Stimulated activated CD4-positive, alpha-beta T cell treated with anti-CD3 and anti-CD28 coated beads, Interleukin-15, amount 100 ng/mL, for 24 hours (primary cell): ENCODE data around the gene CACTIN.

Source experiments
- DNase-seq: peaks from one replicate; pipeline ENCODE4 v3.0.0-alpha.2; 2020

The CACTIN gene

DNA sequence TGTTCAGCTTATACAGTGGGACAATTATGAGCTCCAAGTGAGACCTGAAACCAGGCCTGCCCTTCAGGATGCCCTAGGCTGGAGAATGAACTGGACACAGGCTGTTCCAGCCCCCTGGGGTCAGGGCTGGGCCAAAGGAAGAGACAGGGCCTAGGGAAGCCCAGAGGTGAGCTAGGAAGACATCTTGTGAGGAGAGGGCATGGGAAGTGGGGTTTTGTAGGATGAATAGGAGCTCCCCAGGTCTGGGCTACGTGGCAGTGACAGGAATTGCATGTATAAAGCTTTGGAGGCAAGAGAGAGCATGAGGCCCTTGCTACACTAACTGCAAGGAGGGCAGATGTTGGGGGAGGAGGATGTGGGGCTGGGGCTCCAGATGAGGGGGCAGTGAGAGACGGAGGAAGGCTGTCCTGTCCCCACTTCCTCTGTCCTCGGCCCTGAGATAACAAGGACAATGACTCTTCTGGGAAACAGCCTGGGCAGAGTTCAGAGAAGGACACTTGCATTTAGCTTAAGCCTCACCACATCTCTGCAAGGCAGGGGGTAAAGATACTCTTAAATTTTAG is 18.4 kb downstream of the CACTIN start:
- no peak for DNase-seq

DNA sequence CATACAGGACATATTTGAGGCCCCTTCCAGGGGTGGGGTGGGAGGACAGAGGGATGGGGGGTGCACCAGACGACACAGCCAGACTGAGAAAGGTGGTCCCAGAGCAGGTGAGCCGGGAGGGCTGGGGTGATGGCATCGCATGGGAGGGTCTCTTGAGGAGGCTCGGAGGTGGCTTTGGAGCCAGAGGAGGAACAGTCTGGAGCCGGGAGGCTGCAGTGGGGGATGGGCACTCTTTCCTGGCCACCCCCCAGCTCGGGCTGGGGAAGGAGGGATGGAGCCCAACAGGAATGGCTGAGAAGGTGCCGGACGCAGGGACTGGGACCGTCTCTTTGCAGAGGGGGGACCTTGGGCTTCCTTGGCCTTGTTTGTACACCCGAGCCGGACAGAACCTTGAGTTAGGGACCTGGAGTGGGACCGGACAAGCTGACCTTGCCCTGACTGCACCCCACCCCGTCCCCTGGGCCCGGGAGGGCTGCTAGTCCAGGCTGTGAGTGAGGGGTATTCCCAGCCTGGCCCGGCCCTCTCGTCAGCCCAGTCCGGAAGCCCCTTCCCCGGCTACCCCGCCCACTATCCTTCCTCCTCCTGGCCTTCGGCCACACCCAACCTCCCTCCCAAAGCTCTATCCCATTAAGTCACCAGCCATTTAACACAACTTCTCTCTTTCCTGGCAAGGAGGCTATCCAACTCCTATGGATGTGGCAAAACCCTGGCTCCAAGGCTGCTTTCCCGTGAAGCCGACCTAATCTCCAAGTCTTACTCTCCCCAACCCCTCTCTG is 19.1 kb downstream of the CACTIN start:
- no peak for DNase-seq

DNA sequence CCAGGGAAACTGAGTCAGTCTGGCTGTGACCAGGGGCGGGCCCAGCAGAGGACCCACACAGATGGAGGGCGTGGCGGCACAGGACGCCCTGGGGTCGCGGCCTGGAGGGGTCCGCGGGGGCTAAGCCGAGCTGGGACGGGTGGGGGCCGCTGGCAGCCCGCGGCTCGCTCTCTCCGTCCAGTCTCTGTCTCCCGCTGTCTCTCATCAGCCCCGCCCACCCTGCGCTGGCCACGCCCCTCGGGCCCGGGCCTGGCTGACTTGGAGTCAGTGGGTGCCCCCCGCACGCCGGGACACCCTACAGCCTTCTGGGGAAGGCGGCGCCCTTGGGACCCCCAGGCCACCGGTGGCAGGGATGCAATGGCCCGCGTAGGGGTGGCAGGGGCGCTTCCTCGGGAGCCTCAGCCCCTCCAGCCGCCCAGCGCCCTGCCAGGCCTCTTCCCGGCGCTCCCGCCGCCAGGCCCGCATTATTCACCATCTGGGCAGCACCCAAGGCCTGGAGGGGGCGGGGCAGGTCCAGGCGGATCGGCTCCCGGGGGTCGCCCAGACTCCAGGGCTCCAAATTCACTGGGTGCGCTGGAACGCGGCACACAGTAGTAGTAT is 19.8 kb downstream of the CACTIN start, which contains the start of gene TBXA2R:
Gene TBXA2R (minus strand): TSS at position 186 of the 600 bp plus-strand sequence. CDS start 6,241 bp downstream, outside the sequence.
- peak; percentile 77 for DNase-seq

DNA sequence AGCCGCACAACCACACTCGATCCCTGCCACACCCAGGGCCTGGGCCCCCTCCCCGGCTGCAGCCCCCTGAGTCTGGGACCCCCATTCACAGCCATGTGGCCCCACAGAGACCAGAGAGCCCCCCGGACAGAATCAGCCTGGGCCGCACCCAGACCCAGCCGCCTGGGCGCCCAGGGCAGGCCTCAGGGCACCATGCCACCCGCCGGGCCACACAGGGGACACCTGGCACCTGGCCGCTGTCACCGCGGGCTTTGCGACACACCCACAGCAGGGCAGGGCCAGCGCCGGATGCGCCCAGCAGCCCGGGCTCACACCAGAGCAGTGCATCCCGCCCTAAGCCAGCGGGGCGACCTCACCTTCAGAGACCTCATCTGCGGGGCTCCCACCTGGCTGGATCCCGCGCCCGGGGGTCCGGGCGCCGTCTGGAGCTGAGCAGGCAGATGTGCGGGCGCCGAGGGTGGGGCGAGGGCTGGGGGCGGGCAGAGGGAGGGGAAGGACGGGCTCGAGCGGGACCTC is 20.4 kb downstream of the CACTIN start:
- DNase-seq, result peak; percentile 49

DNA sequence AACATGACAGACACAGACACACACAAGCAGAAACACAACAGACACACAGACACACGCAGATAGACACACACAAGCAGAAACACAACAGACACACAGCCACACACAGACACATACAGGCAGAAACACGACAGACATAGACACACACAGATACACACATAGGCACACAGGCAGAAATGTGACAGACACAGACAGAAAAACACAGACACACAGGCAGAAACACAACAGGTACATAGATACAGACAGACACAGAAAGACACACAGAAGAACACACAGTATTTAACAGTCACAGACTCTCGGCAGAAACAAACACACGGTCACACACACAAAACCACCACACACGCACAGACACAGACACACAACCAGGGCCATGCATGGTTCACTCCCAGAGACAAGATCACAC is 20.8 kb downstream of the CACTIN start:
- no peak for DNase-seq

DNA sequence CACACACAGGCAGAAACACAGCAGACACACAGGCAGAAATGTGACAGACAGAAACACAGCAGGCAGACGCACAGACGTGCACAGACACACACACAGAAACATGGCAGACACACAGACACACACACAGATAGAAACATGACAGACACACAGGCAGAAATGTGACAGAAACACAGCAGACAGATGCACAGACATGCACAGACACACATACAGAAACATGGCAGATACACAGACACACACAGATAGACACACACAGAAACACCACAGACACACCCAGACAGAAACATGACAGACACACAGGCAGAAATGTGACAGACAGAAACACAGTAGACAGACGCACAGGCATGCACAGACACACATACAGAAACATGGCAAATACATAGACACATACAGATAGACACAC is 21.2 kb downstream of the CACTIN start:
- no peak for DNase-seq

DNA sequence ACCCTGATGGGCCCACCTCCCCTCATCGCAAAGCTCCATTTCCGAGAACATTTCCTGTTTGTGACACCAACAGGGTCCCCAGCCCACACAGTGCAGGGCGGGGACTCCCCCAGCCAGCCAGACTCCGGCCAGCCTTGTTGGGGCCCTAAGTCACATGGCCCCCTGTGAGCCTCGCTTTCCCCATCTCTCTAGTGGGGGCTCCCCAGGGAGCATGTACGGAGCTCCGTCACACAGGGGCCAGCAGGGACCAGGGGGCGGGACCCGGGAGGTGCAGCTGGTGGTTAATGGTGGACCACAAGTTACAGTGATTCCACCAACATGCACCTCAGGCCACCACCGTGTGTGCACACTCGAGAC is 21.6 kb downstream of the CACTIN start:
- DNase-seq, result peak; percentile 25

DNA sequence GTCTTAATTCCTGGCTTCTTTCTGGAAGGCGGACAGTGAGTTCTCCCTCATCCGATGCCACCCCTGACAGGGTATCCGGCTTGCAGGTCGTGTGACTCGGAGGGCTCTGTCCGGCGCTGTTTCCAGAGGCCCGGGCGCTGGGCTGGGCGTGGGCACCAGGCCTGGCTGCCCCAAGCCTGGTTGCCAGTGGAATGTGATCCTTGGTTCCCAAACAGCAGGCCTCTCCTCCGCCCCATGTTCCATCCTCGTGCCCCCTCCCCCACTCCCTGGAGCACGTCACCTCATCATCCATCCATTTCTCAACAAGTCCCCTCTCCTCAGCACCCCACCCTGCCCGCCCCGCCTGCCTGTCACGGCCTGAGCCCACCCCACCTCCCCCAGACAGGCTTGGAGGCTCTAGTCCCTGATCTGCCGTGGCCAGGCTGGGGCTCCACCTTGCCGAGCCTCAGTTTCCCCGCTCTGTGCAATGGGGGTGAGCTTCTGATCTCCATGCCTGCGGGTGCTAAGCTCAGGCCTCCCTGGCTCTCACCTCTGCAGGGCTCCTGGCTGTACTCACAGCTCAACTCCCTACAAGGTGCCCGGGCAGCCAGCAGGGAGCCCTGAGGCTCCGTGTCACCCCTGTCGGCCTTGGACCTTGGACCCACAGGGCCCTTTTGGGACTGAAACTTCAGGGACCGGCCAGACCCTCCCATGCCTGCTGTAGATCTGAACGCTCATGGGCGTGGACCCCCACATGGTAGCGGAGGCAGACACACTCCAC is 22.2 kb downstream of the CACTIN start:
- DNase-seq, result no peak

DNA sequence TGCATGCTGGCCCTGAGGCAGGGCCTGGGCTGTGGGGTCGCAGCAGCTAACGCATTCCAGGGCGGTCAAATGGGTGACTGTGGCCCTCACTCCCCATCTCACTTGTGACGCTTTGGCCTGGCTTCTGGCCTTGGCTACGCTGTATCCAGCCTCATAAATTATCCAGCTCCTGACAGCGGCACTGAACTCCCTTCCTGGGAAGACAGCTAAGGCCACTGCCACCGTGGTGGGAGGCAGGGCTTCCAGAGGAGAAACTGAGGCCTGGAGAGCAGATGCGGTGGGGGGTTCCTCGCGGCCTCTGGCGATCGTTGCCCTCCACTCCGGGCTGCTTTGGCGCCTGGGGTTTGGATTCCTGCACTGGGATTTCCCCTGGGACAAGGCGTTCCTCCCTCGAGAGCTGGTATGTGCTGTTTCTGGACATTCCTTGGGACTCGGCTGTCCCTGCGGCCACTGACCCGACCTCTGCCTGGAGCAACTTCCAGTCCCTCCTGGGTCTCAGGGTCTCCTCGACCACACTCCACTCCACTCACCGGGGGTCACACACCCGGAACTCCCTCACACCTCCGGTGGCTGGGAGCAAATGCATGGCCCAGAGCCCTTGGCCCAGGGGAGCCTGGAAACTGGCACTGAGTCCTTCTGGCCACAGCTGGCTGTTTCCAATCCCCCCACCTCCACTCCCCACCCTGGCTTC is 23.3 kb downstream of the CACTIN start:
- DNase-seq, result no peak

DNA sequence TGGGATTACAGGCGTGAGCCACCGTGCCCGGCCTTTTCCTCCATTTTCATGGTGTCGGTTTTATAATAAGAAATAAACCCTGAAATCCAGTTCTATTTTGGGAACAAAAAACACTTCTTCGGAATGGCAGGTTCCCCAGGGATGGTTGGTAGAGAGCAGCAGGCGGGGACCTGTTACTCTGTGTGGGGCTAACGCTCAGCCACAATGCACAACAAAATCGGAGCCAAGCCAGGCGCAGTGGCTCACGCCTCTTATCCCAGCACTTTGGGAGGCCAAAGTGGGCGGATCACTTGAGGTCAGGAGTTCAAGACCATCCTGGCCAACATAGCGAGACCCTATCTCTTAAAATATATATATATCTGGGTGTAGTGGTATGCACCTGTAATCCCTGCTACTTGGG is 25.6 kb downstream of the CACTIN start:
- no peak for DNase-seq

DNA sequence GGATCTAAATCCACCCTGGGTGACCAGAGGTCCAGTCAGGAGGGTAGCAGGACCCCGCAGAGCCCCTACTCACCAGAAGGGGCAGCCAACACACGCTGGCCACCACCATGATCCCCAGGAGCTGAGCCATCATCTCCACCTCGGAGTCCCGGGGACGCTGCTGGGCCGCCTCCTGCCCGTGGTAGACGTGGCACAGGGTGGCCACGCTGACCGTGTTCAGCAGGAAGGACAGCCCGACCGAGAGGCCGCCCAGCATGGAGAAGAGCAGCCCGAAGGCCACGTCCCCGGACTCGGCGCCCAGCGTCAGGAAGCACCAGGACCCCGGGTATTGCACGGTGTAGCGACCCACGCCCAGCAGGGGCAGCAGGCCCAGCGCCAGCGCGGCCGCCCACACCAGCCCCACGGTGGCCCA is 26.8 kb downstream of the CACTIN start:
- DNase-seq, result no peak

DNA sequence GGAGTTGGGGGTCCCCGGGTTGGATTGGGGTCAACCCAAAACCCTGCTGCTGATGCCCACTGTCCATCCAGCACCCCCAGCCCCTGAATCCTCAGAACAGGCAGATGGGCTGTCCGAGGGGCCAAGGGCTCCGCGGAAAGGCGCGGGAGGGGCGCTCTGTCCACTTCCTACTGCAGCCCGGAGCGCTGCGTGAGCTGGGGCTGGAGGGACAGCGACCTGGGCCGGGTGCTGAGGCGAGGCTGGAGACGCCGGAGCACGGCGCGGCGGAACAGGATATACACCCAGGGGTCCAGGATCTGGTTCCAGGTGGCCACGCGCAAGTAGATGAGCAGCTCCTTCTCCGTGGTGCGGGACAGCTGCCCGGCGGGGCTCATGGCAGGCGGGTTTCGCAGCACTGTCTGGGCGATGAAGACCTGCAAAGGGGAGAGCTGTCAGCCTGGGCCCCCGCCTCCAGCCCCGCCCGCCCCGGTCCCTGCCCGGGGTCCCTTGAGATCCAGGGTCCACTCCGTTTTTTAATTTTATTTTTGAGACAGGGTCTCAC is 31.0 kb downstream of the CACTIN start:
- no peak for DNase-seq

DNA sequence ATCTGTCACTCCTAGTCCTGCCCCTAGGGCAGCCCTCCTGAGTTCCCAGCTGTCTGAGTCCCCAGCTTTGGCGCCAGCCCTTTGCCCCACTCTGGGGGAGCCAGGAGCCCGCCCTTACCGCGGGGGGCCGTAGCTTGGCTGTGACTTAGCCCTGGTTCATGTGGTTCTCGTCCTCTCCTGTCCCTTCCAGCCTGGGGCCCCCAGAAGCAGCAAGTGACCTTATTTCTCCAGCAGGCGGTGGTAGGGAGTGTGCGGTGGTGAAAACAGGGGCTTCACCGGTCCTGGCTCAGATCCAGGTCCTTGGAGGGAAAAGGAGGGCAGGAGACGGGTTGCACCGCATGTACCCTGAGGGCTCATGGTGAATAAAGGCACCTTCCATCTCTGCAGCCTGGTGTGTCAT is 33.4 kb downstream of the CACTIN start:
- DNase-seq, result no peak

DNA sequence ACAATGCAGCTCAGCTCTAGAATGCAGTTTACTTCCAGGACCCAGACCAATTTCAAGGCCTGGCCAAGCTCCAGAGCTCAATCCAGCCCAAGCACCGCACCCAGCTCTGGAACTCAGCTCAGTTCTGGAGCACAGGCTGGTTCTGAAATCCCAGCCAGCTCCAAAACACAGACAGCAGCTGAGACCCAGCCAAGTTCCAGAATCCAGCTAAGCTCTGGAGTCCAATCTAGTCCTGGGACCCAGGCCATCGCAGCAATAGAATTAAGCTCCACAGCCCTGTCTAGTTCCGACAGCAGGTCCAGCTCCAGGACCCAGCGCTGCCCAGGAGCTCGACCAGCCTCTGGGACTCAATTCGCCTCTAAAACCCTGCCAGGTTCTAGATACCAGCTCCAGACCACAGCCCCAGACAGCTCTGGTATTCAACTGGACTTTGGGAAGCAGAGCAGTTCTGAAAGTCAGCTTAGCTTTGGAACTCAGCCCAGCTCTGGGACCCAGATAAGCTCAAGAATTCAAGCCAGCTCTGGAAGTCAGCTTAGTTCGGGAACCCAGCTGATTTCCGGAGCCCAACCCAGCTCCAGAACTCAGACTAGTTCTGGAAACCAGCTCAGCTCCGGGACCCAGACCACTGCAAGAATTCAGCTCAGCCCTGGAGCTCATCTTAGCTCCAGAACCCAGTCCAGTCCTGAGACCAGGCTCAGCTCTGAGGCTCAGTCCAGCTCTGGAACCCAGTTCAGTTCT is 34.5 kb downstream of the CACTIN start:
- DNase-seq, result no peak

DNA sequence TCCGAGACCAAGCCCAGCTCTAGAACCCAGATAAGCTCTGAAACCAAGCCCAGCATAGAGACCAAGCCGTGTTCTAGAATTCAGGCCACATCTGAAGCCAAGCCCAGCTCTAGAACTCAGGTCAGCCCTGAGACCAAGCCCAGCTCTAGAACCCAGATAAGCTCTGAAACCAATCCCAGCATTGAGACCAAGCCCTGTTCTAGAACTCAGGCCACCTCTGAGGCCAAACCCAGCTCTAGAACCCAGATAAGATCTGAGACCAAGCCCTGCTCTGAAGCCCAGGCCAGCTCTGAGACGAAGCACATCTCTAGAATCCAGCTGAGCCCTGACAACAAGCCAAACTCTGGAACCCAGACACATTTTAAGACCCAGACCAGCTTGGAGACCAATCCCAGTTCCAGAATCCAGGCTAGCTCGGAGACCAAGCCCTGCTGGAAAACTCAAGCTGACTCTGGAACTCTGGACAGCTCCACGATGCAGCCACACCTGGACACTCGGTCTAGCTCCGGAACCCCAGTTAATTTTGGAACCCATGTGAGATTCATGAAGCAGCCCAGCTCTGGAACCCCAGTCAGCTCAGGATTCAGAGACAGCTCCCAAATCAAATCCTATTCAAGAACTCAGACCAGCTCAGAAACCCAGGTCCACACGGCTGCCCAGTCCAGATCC is 35.5 kb downstream of the CACTIN start:
- DNase-seq, result no peak

DNA sequence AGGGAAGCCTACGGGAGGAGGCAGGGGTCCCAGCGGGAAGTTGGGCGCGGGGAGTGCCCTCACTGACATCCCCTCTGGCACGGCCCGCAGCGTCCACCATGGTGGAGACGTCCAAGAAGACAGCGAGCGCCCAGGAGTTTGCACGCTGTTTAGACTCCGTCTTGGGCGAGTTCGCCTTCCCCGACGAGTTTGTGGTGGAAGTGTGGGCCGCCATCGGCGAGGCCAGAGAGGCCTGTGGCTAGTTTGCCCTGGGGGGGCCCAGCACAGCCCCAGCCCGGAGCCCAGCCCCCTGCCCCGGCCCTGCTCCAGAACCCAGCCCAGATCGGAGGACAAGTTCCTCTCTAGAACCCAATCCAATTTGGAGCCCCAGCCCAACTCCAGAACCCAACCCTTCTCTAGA is 36.6 kb downstream of the CACTIN start:
- no peak for DNase-seq

DNA sequence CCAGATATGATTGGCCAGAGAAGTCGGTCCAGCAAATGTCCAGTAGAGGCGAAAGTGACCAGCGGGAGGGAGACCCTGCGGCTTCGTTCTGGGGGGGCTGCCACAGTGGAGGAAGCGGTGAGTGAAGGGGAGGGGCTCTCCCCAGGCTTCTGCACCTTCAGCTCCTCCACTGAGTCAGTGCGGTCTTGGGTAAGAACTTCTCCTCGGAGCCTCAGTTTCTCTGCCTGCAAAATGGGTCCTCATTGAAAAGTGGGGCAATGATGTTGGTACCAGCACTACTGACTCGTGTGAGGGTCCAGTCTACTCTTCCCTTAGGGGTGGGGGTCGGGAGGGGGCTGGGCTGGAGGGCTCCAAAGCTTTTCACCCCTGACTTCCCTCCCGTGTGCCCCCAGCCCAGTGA is 37.2 kb downstream of the CACTIN start:
- no peak for DNase-seq

DNA sequence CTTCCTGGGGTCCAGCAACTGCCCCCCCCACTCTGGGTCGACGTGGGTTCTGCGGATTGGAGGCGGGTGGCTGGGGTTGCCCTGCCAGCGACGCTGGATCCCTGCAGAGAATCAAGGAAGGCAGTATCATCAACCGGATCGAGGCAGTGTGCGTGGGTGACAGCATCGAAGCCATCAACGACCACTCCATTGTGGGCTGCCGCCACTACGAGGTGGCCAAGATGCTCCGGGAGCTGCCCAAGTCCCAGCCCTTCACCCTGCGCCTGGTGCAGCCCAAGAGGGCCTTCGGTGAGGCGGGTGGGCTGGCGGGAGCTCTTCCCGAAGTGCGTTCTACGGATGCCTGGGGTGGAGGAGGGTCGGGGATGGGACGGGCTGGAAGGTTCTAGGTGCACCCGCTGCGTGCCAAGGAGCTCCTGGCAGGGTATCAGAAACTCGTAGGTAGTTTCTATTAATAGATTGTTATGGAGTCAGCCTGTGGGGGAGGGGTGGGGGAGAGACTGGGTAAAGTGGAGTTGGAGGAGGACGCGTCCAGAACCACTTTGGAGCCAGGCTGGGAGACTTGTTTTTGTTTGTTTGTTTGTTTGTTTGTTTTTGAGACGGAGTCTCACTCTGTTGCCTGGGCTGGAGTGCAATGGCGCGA is 39.8 kb downstream of the CACTIN start:
- no peak for DNase-seq

DNA sequence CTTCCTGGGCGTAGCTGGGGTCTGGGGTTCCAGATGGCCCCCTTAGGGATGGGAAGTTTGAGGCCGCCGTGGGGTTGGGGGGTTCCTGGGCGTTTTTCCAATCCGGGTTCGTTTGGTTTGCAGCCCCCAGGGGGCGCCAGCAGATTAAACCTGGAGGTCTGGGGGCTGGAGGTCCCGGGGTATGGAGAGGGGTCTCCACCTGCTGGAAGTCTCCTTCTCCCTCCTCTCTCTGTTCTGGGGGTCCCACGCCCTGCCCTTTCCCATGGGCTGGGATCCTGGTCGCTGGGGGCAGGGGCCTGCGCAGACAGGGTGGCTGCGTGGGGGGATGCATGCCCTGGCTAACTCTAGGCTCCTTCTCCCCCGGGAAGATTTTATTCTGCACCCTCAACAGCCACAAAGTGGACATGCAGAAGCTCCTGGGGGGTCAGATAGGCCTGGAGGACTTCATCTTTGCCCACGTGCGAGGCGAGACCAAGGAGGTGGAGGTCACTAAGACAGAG is 40.4 kb downstream of the CACTIN start:
- DNase-seq, result peak; percentile 54
